Keratinocyte (primary cell): Measurements from ENCODE around the gene SPTBN1. TPM values are rescaled to one million over a fixed set of nuclear protein-coding genes. Genes with fewer than 3 reads are reported as not detected.

Source experiments
- DNase-seq: peaks from one replicate; pipeline ENCODE4 v3.0.0-alpha.2; 2011; ENCODE audit warnings: low read depth, missing footprints, low spot score
- FAIRE-seq: peaks from 2 replicates; lab custom pipeline; 2011; peaks lifted over from hg19 to GRCh38; lab: Jason Lieb, UNC
- H2AFZ ChIP-seq: 2 replicates; pipeline ENCODE4 v1.6.0; 2012; ENCODE audit warnings: low read length, control low read depth, inconsistent platforms; ENCODE audit not compliant: control insufficient read depth
- H3K27ac ChIP-seq: 2 replicates; pipeline ENCODE4 v1.5.1; 2011; ENCODE audit warnings: low read length; ENCODE audit not compliant: control insufficient read depth, insufficient read depth
- H3K27me3 ChIP-seq: 3 replicates; pipeline ENCODE4 v1.6.0; 2011; ENCODE audit warnings: low read length; ENCODE audit not compliant: control insufficient read depth, insufficient read depth; ENCODE audit errors: extremely low read depth
- H3K36me3 ChIP-seq, 2 experiments: 2 replicates in 1 of 2; 3 replicates in 1 of 2; pipeline ENCODE4 v1.5.1; 2011; ENCODE audit warnings: low read length in 2 of 2, mild to moderate bottlenecking in 1 of 2; ENCODE audit not compliant: control insufficient read depth in 2 of 2, insufficient read depth in 2 of 2; ENCODE audit errors: extremely low read depth in 1 of 2
- H3K4me1 ChIP-seq: 3 replicates; pipeline ENCODE4 v1.5.1; 2011; ENCODE audit warnings: low read length; ENCODE audit not compliant: control insufficient read depth, insufficient read depth; ENCODE audit errors: extremely low read depth
- H3K4me2 ChIP-seq: 3 replicates; pipeline ENCODE4 v1.6.0; 2011; ENCODE audit warnings: low read depth, low read length; ENCODE audit not compliant: control insufficient read depth, insufficient read depth; ENCODE audit errors: extremely low read depth
- H3K4me3 ChIP-seq, 3 experiments: fragments of 200-600 bp in 1 of 3; sonication (generic) in 1 of 3; 2 replicates in 2 of 3; 3 replicates in 1 of 3; pipeline ENCODE4 v1.5.1; 2011 to 2016; ENCODE audit warnings: low read length in 3 of 3, mild to moderate bottlenecking in 3 of 3, control low read depth in 2 of 3, inconsistent platforms in 1 of 3, low read depth in 1 of 3, mixed read lengths in 1 of 3, mixed run types in 1 of 3, moderate library complexity in 1 of 3; ENCODE audit not compliant: control insufficient read depth in 2 of 3, insufficient read depth in 2 of 3; ENCODE audit errors: extremely low read depth in 1 of 3
- H3K79me2 ChIP-seq: 2 replicates; pipeline ENCODE4 v1.6.0; 2012; ENCODE audit warnings: low read length; ENCODE audit not compliant: control insufficient read depth, insufficient read depth
- H3K9ac ChIP-seq: 3 replicates; pipeline ENCODE4 v1.6.0; 2011; ENCODE audit warnings: low read length; ENCODE audit not compliant: control insufficient read depth, insufficient read depth; ENCODE audit errors: extremely low read depth
- H3K9me1 ChIP-seq: 3 replicates; pipeline ENCODE4 v1.6.0; 2011; ENCODE audit warnings: low read length; ENCODE audit not compliant: control insufficient read depth, insufficient read depth; ENCODE audit errors: extremely low read depth
- H3K9me3 ChIP-seq: 2 replicates; pipeline ENCODE4 v1.5.1; 2012; ENCODE audit warnings: low read depth, low read length; ENCODE audit not compliant: control insufficient read depth
- H4K20me1 ChIP-seq: 3 replicates; pipeline ENCODE4 v1.6.0; 2011; ENCODE audit warnings: low read length; ENCODE audit not compliant: control insufficient read depth, insufficient read depth; ENCODE audit errors: extremely low read depth
- CTCF ChIP-seq, 3 experiments: IDR thresholded peaks in 1 of 3; conservative IDR thresholded peaks in 1 of 3; optimal IDR thresholded peaks in 1 of 3; 2 replicates in 2 of 3; 3 replicates in 1 of 3; pipeline versions ENCODE3 to v1.5.1; 2011; ENCODE audit warnings: low read length in 3 of 3, mild to moderate bottlenecking in 3 of 3, moderate library complexity in 2 of 3, control low read depth in 1 of 3, inconsistent platforms in 1 of 3; ENCODE audit not compliant: insufficient read depth in 2 of 3; ENCODE audit errors: extremely low read depth in 1 of 3
- EZH2 ChIP-seq: IDR thresholded peaks from one replicate; pipeline ENCODE4 v1.6.1; 2012; ENCODE audit warnings: inconsistent platforms, mild to moderate bottlenecking, low read length, moderate library complexity
- dilution Hi-C: fragments of 300-500 bp; cut with MboI; formaldehyde crosslinking; loops from one replicate; pipeline ENCODE4 v1.7.0; 2020; ENCODE audit warnings: low sequenced_read_pairs; ENCODE audit not compliant: extremely low pct_ligation_motif_present
- polyA plus RNA-seq, 5 experiments: library from polyadenylated mRNA; depleted of rRNA in 3 of 5; stranded (reverse) in 3 of 5; stranded (forward) in 1 of 5; unstranded in 1 of 5; fragments of >200 nt; gene quantifications; 1 replicate in 1 of 5; 2 replicates in 3 of 5; 3 replicates in 1 of 5; pipeline versions ENCODE4 v1.2.1 to v1.2.3, GENCODE V29; 2011 to 2012; ENCODE audit warnings: missing spikeins in 2 of 5, low read depth in 1 of 5, low replicate concordance in 1 of 5

SPTBN1 gene
- polyA plus RNA-seq, 1 donor (not counting 4 experiments of a cell fraction or from before 2014, with no cell fraction given) = 40.0 TPM

- DNase-seq = no peak
- no peaks in the 10 kb centered on the region for H3K79me2 ChIP-seq
- no peak overlapping the region for H3K4me3 ChIP-seq
- H3K4me2 ChIP-seq = no peak overlapping the region
- no peak overlapping the region for H2AFZ ChIP-seq
- H3K9me3 ChIP-seq = no peaks in the 10 kb centered on the region
- no peak overlapping the region for H3K9ac ChIP-seq
- H3K27ac ChIP-seq = no peak overlapping the region
- no peak for FAIRE-seq
- H4K20me1 ChIP-seq = no peaks in the 10 kb centered on the region
- TF ChIP-seq CTCF (optimal IDR thresholded peaks at IDR 0.05 in 1 of 3, IDR thresholded peaks at IDR 0.05 in 1 of 3, conservative IDR thresholded peaks at IDR 0.05 in 1 of 3; ENCODE audit: extremely low read depth in 1 of 3, insufficient read depth in 2 of 3, low read length in 3 of 3) = peak; percentile 62 to 86 (median 65)
- TF ChIP-seq EZH2 = no peak
- no peaks in the 10 kb centered on the region for H3K9me1 ChIP-seq
- peaks cover 45 to 57% of the 10 kb centered on the region in 2 experiments for H3K36me3 ChIP-seq
- no peaks in the 10 kb centered on the region for H3K27me3 ChIP-seq
- H3K4me1 ChIP-seq = no peaks in the 10 kb centered on the region
- dilution Hi-C loops = no loop called here
Measured at GRCh38 chr2:54657664-54658083, 201.5 kb downstream of the SPTBN1 start.

GRCh38 chr2:54658564-54659071 is 202.5 kb downstream of the SPTBN1 start:
- H3K4me1 ChIP-seq = no peaks in the 10 kb centered on the region

More at GRCh38 chr2:54658564-54659071, 202.5 kb downstream of the SPTBN1 start:
- no peaks in the 10 kb centered on the region for H3K79me2 ChIP-seq
- H3K4me3 ChIP-seq = no peak overlapping the region
- H4K20me1 ChIP-seq = no peaks in the 10 kb centered on the region
- no peaks in the 10 kb centered on the region for H3K27me3 ChIP-seq
- H3K9ac ChIP-seq = no peak overlapping the region
- dilution Hi-C loops = no loop called here
- DNase-seq (no peak), FAIRE-seq (no peak)
- no peak overlapping the region for H3K27ac ChIP-seq
- H3K4me2 ChIP-seq = no peak overlapping the region
- no peaks in the 10 kb centered on the region for H3K9me3 ChIP-seq
- peaks cover 46 to 52% of the 10 kb centered on the region in 2 experiments for H3K36me3 ChIP-seq
- TF ChIP-seq CTCF (optimal IDR thresholded peaks at IDR 0.05 in 1 of 3, IDR thresholded peaks at IDR 0.05 in 1 of 3, conservative IDR thresholded peaks at IDR 0.05 in 1 of 3; ENCODE audit: extremely low read depth in 1 of 3, insufficient read depth in 2 of 3, low read length in 3 of 3) = no peak
- no peak for TF ChIP-seq EZH2
- H2AFZ ChIP-seq = no peak overlapping the region
- H3K9me1 ChIP-seq = no peaks in the 10 kb centered on the region
